HG03565 (cell line): ENCODE data around the gene ARHGAP15.

ENCODE experiments used
- ATAC-seq: cut with Tn5 transposase; IDR thresholded peaks from one replicate; pipeline ENCODE4 v1.9.1; 2021; ENCODE audit warnings: mild to moderate bottlenecking, moderate library complexity; ENCODE audit not compliant: unreplicated experiment

ARHGAP15 gene

DNA sequence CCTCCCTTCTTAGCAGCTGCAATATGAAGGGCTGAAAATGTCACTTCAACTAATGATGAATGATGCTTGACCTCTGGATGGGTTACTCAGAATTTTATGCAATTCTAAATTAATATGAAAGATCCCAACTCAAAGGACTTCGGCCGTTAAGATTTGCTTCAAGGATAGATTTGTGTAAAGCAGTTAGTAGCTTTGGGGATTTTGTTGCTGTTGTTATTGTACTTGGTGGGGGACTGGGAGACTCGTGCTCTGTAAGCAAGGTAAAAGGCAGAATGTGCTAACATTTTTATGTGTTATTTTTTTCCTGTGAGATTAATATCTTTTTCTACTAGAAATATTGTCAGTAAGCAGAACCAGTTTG lies 478.8 kb downstream of the ARHGAP15 start:
- ATAC-seq: no peak

DNA sequence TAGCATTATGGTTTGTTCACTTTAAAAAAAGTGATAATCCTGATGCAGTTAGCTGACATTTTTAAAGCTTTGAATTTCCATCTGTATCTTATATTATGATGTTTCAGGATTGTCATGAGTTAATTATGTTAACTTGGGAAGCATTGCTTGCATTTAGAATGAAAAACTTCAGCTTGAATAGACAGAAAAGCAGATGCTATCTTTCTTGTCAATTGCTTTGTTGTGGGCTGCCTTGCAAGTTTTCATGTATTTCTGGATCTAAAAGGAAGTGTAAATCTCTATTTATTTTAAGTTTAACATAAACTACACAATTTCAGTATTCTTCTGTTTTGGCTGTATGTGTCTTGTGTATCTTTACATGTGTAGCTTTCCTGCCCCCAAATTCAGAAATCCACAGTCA lies 479.5 kb downstream of the ARHGAP15 start:
- no peak for ATAC-seq

DNA sequence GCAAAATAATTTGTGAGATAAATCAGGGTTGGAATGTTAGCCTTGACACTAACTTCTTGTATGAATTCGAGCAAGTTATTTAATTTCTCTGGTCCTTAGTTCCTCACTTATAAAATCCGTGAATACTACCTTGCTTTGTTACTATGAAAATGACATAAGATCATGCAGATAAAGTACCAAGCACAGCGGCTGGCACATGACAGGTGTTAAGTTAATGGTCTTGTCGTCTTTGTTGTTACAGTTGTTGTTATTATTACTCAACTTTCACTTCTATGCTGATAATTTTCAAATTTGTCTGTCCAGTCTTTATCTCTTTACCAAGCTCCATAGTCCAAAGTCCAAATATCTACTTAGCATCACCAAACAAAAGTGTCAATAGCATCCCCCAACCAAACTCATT lies 482.1 kb downstream of the ARHGAP15 start:
- no peak for ATAC-seq

DNA sequence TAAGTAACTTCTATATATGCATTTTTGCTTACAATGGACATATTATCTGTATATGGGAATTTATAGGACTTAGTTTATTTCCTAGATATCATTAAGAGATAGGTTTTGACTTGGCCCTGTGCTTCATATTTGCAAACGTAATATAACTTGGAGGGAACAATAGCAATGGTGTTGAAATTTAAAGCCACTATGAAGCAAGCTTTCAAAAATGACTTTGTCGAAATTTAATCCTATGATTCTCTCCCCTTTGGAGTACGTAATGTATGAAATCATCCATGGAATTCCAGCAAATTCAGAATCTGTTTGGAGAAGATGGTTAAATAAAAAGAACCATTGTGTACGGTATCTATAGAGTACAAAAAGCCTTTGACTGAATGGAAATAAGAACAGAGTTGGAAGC lies 486.3 kb downstream of the ARHGAP15 start:
- no peak for ATAC-seq

DNA sequence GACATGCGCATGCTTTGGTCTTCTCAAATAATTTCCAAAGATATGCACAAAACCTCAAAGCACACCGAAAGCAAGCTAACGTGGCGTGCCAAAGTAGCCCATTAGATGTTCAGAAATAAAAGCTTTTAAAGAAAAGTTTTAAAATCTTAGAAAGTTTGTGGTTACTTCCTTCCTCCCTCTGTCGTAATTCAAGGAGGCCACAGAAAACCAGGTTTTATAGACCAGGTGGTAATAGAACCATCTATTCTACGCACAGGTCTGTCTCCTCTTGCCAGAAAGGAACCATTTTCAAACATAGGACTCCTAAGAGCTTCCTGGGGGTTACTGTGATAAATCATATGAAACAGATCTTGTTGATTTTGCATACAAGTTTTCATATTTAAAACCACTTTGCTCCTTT lies 487.2 kb downstream of the ARHGAP15 start:
- ATAC-seq: no peak

DNA sequence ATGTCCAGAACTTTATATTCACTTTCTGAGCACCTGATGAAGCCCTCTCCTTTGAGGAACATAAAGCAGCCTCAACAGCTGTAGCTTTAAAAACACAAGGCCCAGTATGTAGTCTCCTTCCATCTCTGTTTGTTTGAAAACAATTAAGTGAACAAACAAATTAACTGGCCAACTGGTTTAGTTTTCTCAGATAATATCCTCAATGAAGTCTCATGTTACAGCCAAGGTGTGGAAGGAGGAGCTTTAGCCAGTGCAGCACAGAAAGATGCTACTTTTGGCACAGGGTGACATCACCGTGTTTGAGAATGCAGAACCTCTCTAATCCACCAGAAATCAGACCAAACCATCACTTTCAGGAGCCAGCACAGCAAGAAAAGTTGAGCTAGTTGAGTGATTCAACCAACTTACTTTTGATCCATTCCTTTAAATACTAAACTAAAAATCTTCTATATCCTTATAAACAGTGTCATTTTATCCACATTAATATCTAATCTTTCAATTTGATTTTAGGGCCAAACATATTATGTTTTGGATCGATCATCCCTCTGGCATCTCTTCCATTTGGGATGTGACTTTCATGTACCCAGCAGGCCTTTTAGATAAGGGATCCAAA lies 488.7 kb downstream of the ARHGAP15 start:
- ATAC-seq: no peak

DNA sequence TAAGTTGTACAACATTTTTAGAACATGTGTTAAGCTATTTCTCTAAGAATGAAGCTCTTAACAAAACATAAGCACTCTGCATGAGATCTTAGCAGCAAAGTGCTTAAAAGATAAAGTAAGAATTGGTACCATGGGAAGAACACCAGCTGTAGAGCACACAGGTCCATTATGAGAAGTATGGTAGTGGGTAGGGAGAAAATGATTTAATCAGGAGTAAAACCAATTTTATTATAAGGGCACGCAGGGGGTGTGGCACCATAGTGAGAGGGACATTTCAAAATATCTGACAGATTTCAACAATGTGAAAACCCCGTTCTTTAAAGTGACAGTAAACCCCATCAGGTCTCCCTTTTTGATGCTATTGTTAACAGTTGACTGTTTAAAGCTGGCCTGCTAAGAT lies 492.9 kb downstream of the ARHGAP15 start:
- ATAC-seq: no peak

DNA sequence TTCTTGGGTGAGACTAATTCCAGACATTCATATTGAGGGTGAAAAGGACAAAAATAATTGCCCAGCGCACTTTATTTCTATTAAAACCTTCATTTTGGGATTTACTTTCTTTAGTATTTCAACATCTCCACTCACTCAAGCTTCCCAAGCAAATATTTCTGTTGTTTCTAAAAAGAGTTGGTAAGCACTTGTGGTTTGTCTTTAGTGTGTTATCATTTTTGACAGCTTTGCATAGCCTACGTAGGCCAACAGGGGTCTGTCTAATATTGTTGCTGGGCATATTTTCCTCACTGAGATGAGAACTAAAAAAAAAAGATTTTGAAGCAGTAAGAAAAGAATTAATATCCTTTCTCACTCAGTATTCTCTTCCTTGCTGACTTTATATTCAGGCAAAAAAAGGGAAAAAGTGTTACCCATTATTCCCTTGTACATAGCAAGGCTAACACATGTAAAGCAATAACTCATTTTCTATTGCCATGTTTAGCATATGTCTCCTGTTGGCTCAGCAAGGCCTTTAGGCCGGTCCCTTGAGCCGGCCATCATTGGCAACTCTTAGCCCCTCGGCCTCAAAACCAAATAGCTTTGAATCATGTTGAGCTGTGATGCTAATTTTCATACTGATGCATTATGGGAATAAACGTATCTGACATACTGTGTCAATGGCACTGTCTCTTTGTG lies 494.2 kb downstream of the ARHGAP15 start:
- ATAC-seq: no peak

DNA sequence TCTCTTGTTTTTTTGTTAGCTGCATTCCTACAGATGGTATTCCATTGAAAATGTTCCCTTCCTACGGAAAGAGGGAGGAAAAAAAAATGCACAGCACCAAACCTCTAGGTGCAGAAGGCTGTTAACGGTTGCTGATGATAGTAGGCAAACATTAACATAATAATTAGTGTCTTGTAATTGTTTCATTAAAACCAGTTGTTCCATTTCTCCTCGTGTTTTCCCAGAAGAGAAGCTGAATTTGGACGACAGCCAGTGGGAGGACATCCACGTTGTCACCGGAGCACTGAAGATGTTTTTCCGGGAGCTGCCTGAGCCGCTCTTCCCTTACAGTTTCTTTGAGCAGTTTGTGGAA lies 494.7 kb downstream of the ARHGAP15 start:
- no peak for ATAC-seq

DNA sequence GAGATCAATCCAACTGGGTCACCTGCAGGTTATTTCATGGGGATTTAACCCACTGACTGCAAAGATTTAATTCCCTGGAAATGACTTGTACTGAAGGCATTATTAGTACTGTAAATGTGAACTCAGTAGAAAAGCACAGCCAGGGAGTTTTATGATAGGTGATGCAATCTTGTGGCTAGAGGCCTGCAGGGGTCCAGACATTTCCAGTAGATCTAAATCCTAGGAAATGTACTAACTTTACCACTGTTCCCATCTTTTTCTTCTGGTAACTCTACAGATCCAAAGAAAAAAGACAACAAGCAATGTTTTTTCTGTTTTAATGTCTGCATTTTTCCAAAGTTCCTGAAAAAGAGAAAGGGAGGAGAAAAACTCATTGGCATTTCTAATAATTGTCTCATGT lies 500.1 kb downstream of the ARHGAP15 start:
- no peak for ATAC-seq

DNA sequence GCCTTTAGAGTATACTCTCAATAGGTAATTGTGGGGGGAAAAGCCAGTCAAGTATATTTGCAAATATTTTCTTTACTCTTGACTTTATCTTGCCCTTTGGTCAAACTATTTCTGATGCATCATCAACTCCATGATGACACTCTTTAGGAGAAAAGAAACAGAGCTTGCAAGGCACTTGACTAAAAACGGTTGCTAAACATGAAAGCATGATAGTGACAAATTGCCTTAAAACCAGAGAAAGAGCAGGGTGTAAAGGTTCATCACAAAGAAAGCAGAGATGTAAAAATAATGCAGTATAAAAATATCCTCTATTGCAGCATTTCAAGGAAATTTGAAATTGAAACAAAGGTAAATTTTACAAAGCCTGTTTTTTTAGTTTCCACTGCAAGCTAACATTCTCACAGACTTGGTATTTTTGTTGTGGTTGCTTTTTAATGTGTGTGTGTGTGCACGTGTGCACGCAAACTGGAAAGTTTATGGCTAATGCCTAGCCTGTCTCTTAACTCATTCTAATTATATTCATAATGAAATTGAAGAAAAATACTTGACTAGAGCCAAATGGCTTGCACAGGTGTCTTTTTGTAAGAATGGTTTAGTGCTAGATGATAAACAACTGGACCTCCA lies 503.6 kb downstream of the ARHGAP15 start:
- ATAC-seq: no peak

DNA sequence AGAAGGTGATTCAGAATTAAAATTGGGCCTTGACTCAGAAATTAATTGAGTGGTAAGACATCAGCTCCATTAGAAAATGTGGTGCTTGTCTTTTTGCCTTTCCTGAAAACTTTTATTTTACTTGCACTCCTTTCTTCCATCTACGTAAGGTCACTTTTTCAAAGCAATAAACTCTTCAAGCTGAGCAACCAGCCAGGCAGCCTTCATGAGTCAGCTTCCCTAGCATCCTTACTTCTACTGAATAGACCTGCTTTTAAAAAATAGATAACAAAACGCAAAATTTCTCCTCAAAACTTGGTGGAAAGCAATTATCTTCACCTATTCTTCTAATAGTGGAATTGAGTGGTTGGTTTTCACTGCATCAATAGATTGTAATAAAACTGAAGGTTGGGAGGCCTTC lies 504.2 kb downstream of the ARHGAP15 start:
- ATAC-seq: no peak

DNA sequence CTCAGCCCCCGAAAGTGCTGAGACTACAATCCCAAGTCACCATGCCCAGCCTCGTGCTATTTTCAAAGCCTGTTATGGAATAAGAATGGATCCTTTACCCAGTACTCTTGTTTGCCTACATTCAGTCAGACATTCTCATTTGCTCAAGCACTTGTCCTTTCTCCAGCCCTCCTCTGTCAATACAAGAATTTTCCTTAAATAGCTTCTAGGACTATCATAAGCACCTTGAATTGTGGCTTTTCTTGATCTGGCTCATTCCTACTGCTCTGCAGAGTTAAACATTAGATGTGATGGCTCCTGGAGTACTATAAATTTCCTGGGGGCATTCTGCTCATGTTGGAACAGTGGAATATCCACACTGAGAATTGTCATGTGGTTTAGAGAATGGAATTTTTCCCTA lies 506.1 kb downstream of the ARHGAP15 start:
- ATAC-seq: no peak

DNA sequence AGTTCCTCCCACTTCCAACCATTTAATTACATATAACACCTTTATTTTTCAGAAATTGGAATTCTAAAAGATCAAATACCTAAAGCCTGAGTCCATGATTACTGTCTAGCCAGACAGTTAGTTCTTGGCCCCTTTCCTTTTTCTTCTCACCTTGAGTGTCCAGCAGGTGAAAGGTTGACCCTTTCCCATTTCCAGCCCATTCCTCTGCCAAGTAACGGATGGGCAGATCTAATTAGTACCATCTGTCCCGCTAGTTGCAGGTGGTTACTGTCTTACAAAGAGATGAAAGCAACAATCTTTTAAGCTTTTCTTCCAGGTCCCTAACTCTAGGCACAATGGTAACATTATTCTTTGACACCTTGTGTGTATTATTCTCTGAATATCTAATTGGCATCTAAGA lies 506.7 kb downstream of the ARHGAP15 start:
- ATAC-seq: no peak

DNA sequence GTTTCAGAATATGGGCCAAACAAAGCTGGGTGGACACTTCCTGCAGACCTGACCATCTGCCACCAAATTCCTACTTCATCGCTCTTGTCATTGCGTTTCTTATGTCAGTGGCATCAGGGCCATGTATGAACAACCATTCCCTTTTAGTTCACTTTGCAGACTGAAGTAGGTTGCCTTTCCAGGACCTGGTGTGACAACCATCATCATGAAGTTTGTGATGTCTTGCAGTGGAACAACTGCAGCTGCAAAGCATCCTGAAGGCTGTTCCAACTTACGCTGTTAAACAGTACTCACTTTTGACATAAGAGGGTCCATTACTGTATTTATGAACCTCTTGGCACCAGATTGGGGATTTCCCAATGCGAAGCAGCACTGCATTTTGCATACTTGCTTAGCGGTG lies 511.6 kb downstream of the ARHGAP15 start:
- no peak for ATAC-seq

DNA sequence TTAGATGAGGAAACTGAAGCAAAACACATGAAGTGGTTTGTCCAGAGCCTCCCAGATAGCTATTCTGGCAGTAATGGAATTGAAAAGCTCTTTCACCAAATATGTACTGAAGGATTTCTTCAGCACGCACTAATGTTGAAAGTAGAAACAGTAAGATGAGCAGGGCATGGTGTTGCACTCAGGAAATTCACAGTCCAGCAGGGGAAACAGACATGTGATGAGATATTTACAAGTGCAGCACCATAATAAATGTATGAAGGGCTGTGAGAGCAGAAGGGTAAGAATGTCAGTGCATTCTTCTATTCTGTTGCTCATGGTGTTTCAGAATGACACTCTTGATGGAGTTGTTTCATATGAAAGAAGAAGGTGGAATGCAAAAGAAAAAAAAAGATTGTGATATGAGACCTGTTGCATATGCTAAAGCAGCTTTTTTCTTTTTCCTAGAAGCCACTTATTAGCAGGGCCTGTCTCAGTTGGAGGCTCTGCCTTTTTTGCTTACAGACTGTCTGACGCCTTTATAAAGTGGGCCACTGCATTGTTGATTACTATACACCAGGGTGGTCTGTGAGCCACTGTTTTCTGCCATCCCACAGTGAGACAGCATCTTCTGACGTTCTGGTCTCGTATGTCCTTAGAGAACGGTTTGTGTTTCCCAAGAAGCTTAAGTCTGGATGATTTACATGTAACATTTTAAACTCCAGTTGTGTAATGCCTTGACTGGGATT lies 516.9 kb downstream of the ARHGAP15 start:
- no peak for ATAC-seq

DNA sequence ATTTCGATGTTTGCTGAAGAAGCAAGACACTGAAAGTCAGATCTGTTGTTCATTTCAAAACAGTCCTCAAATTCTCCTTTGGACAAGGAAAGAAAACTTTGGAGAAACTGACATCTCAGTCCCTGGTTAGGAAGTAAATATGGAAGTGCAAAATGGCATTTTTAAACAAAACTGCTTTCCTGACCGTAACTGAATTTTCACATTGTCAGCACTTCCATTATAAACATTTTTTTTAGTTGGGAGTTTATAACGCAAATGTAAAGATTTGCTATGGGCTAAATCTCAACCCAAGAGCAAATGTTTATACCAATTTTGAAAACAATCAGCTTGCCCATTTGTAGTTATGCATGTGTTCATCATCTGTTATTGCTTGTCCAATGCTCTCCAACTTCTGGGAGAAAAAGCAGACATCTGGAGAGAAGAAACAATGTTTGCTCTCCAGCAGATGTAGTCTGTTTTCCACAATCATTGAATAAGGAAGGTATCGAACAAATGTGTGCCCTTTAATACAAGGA lies 520.1 kb downstream of the ARHGAP15 start:
- no peak for ATAC-seq

DNA sequence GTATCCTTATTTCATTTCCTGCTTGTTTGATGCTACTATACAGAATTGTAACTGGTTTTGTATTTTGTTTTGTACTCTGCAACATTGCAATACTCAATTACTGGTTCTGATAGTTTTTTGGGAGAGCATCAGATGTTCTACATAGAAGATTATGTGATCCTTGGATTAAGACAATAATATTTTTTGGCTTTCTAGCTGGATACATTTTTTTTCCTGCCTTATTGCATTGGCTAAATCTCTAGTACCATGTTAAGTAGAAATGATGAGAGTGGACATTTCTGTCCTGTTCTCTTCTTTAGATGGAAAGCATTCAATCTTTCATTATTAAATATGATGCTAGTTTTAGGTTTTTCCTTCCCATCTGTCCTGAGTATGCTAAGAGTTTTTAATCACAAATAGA lies 523.5 kb downstream of the ARHGAP15 start:
- ATAC-seq: no peak

DNA sequence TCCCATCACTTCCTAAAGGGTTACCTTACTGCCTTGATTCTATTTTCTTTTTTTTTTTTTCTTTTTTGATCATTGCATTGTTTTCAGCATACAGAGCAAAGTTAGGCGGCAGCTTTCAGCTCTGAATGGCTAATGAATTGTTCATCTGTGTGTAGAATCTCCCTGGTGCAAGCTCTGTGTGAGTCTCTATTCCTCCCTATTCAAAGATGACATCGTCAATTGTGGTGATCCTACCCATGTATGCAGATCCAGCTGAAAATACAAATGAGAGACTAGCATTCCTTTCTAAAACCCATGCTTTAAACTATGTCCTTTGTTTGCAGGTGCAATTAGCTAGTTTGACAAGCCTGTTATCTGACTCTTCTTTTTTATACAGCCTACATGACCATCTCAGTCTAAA lies 539.0 kb downstream of the ARHGAP15 start:
- ATAC-seq: no peak

DNA sequence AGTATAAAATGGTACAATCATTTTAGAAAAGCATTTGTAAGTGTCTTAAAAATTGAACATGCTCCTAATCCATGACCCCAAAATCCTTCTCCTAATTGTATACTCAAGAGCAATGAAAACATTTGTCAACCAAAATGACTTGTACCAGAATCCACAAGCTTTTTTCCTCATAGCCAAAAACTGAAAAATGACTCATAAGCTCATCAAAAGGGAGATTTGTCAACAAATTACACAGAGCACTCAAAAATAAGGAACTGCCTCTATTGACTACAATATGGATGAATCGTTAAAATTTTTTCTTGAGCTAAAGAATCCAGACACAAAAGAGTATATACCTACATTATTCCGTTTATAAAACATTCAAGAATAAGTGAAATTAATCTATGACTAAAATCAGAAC lies 544.8 kb downstream of the ARHGAP15 start:
- ATAC-seq: no peak

DNA sequence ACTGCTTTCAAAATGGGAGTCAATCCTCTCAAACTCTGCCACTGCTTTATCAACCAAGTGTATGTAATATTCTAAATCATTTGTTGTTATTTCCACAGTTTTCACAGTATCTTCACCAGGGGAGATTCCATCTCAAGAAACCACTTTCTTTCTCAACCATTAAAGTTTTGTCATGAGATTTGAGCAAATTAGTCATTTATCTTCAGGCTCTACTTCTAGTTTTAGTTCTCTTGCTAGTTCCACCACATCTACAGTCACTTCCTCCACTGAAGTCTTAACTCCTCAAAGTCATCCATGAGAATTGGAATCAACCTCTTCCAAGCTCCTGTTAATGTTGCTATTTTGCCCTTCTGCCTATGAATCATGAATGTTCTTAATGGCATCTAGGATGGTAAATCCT lies 545.8 kb downstream of the ARHGAP15 start:
- no peak for ATAC-seq

DNA sequence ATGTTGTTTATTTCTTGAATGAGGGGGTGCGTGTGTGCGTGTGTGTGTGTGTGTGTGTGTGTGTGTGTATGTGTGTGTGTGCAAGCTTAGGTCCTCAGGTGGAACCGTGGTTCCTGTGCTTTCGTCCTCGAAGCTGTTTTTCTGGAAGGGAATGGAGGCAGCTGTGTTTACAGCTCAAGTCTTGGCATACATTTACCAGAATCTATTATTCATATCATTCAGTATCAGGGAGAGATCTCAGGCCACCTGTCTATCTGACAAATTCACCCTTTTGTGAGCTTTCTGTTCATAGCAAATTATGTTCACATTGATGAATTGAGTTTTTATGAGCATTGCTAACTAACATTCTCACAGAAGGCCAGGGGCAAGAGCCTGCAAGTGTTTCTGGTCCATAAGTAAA lies 550.4 kb downstream of the ARHGAP15 start:
- ATAC-seq: no peak
